Cardiac muscle cell (in vitro differentiated cells and primary cell): Measurements from ENCODE around the gene PLEKHG4. TPM values are rescaled to one million over a fixed set of nuclear protein-coding genes. Genes with fewer than 3 reads are reported as not detected.

Experiments used
- DNase-seq, 2 donors: peaks; one replicate each; pipeline versions ENCODE4 v3.0.0 to v3.0.0-alpha.2; 2010 to 2017; ENCODE audit warnings: low read depth in 1 of 2, low spot score in 1 of 2
- H3K27ac ChIP-seq: fragments of 200-600 bp; sonication (generic); 2 replicates; pipeline ENCODE4 v1.5.1; 2016
- H3K27me3 ChIP-seq: fragments of 200-600 bp; sonication (generic); 2 replicates; pipeline ENCODE4 v1.6.0; 2016; ENCODE audit warnings: control low read depth
- H3K36me3 ChIP-seq: fragments of 200-600 bp; sonication (generic); 2 replicates; pipeline ENCODE4 v1.5.1; 2016; ENCODE audit warnings: control low read depth
- H3K4me1 ChIP-seq: fragments of 200-600 bp; sonication (generic); 2 replicates; pipeline ENCODE4 v1.8.1; 2017; ENCODE audit warnings: low read depth, mild to moderate bottlenecking, mixed run types
- H3K4me3 ChIP-seq: fragments of 200-600 bp; sonication (generic); 2 replicates; pipeline ENCODE4 v1.5.1; 2016; ENCODE audit warnings: mild to moderate bottlenecking
- H3K9me3 ChIP-seq: fragments of 200-600 bp; sonication (generic); 2 replicates; pipeline ENCODE4 v1.5.1; 2017; ENCODE audit warnings: low read depth, mild to moderate bottlenecking, control low read depth
- CTCF ChIP-seq: IDR thresholded peaks from 2 replicates; pipeline ENCODE4 v1.5.1; 2012; ENCODE audit warnings: low read depth, mild to moderate bottlenecking, low read length
- polyA plus RNA-seq: library from polyadenylated mRNA; unstranded; fragments of >200 nt; fragmentation: Nextera tagmentation; extraction: Ambion mirVana; gene quantifications from 2 replicates; pipeline ENCODE4 v1.2.1, GENCODE V29; 2016
- total RNA-seq: library from RNA; depleted of rRNA; stranded (reverse); fragments of >200 nt; gene quantifications from 2 replicates; pipeline ENCODE4 v1.2.3, GENCODE V29; 2016

PLEKHG4 gene
- total and polyA plus RNA-seq, 2 experiments from 2014 or later = 1.0 to 6.8 TPM

DNA sequence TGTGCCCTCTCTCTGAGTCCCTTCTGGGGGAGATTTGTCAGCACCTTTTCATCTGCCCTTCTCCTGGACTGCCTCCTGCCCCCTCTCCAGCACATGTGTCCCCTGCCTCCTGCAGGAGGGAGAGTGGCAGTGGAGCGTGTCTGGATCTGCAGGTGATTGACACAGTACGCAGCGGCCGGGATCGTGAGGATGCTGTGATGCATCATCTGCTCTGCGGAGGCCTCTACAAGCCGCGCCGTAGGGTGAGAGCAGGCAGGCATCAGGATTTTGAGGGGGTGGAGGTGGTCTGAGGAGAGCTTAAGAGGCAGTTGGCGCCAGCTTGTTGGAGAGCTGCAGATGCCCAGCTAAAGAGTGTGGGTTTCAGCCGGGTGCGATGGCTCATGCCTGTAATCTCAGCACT is 19.6 kb upstream of the PLEKHG4 start:
- Histone ChIP-seq H3K27ac (no peak overlapping the region), H3K27me3 (no peaks in the 10 kb centered on the region), H3K4me3 (no peak overlapping the region), H3K36me3 (no peaks in the 10 kb centered on the region), H3K4me1 (peaks cover 4% of the 10 kb centered on the region), H3K9me3 (no peaks in the 10 kb centered on the region)
- TF ChIP-seq CTCF = no peak
- no peak for DNase-seq

GRCh38 chr16:67260426-67261063 is 18.8 kb upstream of the PLEKHG4 start:
- Histone ChIP-seq H3K27me3 (no peaks in the 10 kb centered on the region), H3K9me3 (no peaks in the 10 kb centered on the region), H3K4me1 (peaks cover 4% of the 10 kb centered on the region), H3K36me3 (no peaks in the 10 kb centered on the region), H3K27ac (no peak overlapping the region), H3K4me3 (no peak overlapping the region)
- TF ChIP-seq CTCF = peak; percentile 69
- DNase-seq = peak; percentile 73 to 77

GRCh38 chr16:67263201-67263600 is 16.1 kb upstream of the PLEKHG4 start:
- TF ChIP-seq CTCF = no peak
- Histone ChIP-seq H3K36me3 (no peaks in the 10 kb centered on the region), H3K9me3 (no peaks in the 10 kb centered on the region), H3K4me1 (peaks cover 8% of the 10 kb centered on the region), H3K4me3 (no peak overlapping the region), H3K27me3 (no peaks in the 10 kb centered on the region), H3K27ac (no peak overlapping the region)
- no peak for DNase-seq

DNA sequence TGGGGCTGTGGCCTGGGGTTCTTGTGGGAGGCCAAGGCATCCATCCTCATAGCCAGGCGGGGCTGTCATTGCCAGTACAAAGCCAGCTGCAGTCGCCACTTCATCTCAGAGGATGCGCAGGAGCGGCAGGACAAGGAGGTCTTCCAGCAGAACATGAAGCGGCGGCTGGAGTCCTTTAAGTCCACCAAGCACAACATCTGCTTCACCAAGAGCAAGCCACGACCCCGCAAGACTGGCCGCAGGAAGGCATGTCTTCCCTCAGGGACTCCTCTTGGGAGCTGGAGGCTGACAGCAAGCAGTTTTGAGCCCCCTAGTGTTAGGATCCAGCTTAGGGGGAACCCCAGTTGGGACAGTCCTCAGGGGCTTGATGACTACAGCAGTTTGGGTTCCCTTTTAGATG is 15.1 kb upstream of the PLEKHG4 start:
- H3K27ac ChIP-seq = no peak overlapping the region
- no peaks in the 10 kb centered on the region for H3K9me3 ChIP-seq
- TF ChIP-seq CTCF = peak; percentile 21
- peaks cover 8% of the 10 kb centered on the region for H3K4me1 ChIP-seq
- DNase-seq = no peak
- H3K4me3 ChIP-seq = no peak overlapping the region
- H3K36me3 ChIP-seq = no peaks in the 10 kb centered on the region
- H3K27me3 ChIP-seq = no peaks in the 10 kb centered on the region

- H3K27me3 ChIP-seq = no peaks in the 10 kb centered on the region
- TF ChIP-seq CTCF = no peak
- no peak for DNase-seq
- H3K36me3 ChIP-seq = no peaks in the 10 kb centered on the region
- H3K9me3 ChIP-seq = no peaks in the 10 kb centered on the region
- no peak overlapping the region for H3K4me3 ChIP-seq
- H3K27ac ChIP-seq = no peak overlapping the region
- peaks cover 8% of the 10 kb centered on the region for H3K4me1 ChIP-seq
These were observed 14.5 kb upstream of the PLEKHG4 start for GRCh38 chr16:67264866-67265265.
